ENCODE measurements around the gene ESR1.

ESR1 gene

DNA sequence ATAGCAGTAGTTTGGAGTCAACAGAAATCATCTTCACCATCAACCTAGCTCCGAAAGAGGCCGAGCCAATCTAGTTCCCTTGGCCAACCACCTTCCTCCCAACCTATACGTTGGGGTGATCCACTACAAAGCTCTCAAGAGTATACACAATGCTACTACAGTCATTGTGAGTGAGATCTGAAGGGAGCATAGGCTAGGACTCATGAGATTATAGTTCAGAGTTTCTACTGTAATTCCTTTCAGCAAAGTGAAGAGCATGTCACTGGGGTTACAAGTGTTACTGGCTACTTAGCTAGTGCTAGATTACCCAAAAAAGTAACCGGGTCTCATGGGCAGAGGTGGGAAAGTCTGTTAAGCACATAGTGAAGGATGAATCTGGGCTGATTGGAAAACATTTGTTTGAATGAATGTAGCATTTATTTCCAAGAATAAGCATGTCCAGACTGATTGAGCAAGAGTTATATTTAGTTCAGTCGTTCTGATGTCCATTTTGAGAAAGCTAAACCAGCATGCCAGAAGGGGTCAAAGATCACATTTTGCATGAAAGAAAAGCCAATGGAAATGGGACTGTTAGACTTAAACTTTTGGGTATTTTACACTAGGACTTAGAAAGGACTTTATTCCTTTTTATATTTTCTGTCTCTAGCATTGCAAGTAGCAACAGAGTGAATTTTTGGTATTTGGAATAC is 10.5 kb upstream of the ESR1 start:
- no peak overlapping the region for H3K4me3 ChIP-seq (ENCODE audit: control insufficient read depth, low read depth, low read length)
- TF ChIP-seq, protein P1, sequence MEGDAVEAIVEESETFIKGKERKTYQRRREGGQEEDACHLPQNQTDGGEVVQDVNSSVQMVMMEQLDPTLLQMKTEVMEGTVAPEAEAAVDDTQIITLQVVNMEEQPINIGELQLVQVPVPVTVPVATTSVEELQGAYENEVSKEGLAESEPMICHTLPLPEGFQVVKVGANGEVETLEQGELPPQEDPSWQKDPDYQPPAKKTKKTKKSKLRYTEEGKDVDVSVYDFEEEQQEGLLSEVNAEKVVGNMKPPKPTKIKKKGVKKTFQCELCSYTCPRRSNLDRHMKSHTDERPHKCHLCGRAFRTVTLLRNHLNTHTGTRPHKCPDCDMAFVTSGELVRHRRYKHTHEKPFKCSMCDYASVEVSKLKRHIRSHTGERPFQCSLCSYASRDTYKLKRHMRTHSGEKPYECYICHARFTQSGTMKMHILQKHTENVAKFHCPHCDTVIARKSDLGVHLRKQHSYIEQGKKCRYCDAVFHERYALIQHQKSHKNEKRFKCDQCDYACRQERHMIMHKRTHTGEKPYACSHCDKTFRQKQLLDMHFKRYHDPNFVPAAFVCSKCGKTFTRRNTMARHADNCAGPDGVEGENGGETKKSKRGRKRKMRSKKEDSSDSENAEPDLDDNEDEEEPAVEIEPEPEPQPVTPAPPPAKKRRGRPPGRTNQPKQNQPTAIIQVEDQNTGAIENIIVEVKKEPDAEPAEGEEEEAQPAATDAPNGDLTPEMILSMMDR (conservative IDR thresholded peaks at IDR 0.05; ENCODE audit: control insufficient read depth, insufficient read depth, low read depth, low read length): no peak
- DNase-seq (ENCODE audit: low read depth): no peak

DNA sequence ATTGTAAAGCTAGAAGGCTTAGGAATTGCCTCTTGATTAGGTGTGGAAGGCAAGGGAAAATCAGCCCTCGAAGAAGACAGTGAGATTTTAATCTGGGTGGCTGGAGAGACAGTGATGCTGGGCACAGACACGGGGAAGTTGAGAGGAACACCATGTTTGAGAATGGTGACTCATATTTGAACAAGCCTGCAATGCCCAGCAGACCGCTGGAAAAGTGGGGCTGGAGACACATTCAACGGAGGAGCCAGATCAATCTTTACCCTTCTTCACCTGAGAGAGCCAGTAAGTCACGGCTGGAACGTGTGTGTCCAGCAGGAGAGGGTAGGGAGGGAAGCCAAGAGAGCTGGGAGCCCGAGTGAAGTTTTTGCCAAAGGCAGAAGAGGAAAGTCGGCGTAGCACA is 3.7 kb upstream of the ESR1 start:
- H3K4me3 ChIP-seq (ENCODE audit: control insufficient read depth, low read depth, low read length): no peak overlapping the region
- no peak for DNase-seq (ENCODE audit: low read depth)
- TF ChIP-seq, protein P1 (conservative IDR thresholded peaks at IDR 0.05; ENCODE audit: control insufficient read depth, insufficient read depth, low read depth, low read length): no peak

DNA sequence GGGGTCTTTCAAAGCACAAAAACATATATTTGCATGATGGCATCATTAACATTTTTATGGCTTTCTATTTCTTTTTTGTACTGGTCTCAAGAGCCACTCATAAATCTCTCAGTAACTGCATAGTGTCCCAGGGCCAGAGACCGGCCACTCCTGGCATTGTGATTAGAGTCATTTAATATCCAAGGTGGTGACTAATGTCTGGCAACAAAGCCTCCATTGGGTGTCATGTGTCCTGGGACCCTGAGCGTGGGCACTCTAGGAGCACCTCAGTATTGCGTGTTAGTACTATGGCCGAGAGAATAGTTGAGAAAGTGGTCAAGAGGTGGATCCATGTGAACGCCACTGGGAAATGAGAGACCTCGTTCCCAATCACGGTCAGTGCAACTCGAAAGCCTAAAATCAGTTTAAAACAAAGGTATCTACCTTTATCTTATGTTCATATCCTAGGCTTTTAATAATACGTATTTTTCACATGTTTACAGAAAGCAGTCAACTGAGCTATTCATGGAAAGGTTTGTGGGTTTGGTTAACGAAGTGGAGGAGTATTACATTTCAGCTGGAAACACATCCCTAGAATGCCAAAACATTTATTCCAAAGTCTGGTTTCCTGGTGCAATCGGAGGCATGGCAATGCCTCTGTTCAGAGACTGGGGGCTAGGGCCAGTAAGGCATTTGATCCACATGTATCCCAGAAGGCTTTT is 2.7 kb upstream of the ESR1 start:
- H3K4me3 ChIP-seq (ENCODE audit: control insufficient read depth, low read depth, low read length): no peak overlapping the region
- no peak for DNase-seq (ENCODE audit: low read depth)
- TF ChIP-seq, protein P1 (conservative IDR thresholded peaks at IDR 0.05; ENCODE audit: control insufficient read depth, insufficient read depth, low read depth, low read length): no peak

DNA sequence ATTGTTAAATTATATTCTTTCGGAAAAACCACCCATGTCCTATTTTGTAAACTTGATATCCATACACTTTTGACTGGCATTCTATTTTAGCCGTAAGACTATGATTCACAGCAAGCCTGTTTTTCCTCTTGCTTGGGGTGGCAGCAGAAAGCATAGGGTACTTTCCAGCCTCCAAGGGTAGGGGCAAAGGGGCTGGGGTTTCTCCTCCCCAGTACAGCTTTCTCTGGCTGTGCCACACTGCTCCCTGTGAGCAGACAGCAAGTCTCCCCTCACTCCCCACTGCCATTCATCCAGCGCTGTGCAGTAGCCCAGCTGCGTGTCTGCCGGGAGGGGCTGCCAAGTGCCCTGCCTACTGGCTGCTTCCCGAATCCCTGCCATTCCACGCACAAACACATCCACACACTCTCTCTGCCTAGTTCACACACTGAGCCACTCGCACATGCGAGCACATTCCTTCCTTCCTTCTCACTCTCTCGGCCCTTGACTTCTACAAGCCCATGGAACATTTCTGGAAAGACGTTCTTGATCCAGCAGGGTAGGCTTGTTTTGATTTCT is 2.1 kb upstream of the ESR1 start:
- no peak for DNase-seq (ENCODE audit: low read depth)
- no peak overlapping the region for H3K4me3 ChIP-seq (ENCODE audit: control insufficient read depth, low read depth, low read length)
- TF ChIP-seq, protein P1 (conservative IDR thresholded peaks at IDR 0.05; ENCODE audit: control insufficient read depth, insufficient read depth, low read depth, low read length): no peak

DNA sequence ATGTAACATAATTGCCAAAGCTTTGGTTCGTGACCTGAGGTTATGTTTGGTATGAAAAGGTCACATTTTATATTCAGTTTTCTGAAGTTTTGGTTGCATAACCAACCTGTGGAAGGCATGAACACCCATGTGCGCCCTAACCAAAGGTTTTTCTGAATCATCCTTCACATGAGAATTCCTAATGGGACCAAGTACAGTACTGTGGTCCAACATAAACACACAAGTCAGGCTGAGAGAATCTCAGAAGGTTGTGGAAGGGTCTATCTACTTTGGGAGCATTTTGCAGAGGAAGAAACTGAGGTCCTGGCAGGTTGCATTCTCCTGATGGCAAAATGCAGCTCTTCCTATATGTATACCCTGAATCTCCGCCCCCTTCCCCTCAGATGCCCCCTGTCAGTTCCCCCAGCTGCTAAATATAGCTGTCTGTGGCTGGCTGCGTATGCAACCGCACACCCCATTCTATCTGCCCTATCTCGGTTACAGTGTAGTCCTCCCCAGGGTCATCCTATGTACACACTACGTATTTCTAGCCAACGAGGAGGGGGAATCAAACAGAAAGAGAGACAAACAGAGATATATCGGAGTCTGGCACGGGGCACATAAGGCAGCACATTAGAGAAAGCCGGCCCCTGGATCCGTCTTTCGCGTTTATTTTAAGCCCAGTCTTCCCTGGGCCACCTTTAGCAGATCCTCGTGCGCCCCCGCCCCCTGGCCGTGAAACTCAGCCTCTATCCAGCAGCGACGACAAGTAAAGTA is 547 bp upstream of the ESR1 start:
- peak overlapping the region; percentile 44 for H3K4me3 ChIP-seq (ENCODE audit: control insufficient read depth, low read depth, low read length)
- TF ChIP-seq, protein P1 (conservative IDR thresholded peaks at IDR 0.05; ENCODE audit: control insufficient read depth, insufficient read depth, low read depth, low read length): no peak
- DNase-seq (ENCODE audit: low read depth): peak; percentile 81

DNA sequence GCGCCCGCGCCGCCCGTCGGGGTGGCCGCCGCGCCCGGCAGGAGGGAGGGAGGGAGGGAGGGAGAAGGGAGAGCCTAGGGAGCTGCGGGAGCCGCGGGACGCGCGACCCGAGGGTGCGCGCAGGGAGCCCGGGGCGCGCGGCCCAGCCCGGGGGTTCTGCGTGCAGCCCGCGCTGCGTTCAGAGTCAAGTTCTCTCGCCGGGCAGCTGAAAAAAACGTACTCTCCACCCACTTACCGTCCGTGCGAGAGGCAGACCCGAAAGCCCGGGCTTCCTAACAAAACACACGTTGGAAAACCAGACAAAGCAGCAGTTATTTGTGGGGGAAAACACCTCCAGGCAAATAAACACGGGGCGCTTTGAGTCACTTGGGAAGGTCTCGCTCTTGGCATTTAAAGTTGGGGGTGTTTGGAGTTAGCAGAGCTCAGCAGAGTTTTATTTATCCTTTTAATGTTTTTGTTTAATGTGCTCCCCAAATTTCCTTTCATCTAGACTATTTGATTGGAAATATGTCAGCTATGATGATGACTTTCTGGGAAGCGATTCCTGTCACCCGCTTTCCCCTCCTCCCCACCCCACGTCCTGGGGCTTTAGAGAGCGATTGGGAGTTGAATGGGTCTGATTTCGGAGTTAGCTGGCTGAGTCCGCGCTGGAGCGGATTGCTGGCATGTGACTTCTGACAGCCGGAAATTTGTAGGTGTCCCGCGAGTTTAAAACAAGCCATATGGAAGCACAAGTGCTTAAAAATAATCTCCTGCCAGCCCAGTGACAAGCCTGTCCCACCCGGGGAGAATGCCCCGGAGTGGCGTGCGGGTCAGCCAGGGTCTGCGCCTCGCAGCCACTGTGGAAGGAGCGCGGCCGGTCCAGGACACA is 1.1 kb downstream of the ESR1 start:
- TF ChIP-seq, protein P1 (conservative IDR thresholded peaks at IDR 0.05; ENCODE audit: control insufficient read depth, insufficient read depth, low read depth, low read length): no peak
- peak overlapping the region; percentile 44 for H3K4me3 ChIP-seq (ENCODE audit: control insufficient read depth, low read depth, low read length)
- DNase-seq (ENCODE audit: low read depth): no peak
